ENCODE measurements around the gene SERPINA10. TPM values are rescaled to one million over a fixed set of nuclear protein-coding genes. Genes with fewer than 3 reads are reported as not detected.
"Not testable (repeated sequence)": the region's sequence is repeated elsewhere in the genome, so short reads cannot be mapped to it uniquely, and the experiment has no call there.

SERPINA10 gene
- total RNA-seq, 2 donors from 2014 or later: 0.48 to 0.74 TPM

- intact Hi-C loops (cut with DNase I): no loop called here
- H3K27me3 ChIP-seq: no peaks in the 10 kb centered on the region
- no peak overlapping the region for H3K27ac ChIP-seq
- TF ChIP-seq CTCF (IDR thresholded peaks at IDR 0.05): no peak
- no peaks in the 10 kb centered on the region for H3K4me1 ChIP-seq
- no peaks in the 10 kb centered on the region for H3K9me3 ChIP-seq
- no peak overlapping the region for H3K4me3 ChIP-seq
- H3K36me3 ChIP-seq: no peaks in the 10 kb centered on the region
- H3K9ac ChIP-seq (ENCODE audit: low read depth in 2 of 2, low read length in 2 of 2): no peak overlapping the region
- no peak for DNase-seq
Measured at GRCh38 chr14:94282991-94283723, 9.9 kb downstream of the SERPINA10 start.

GRCh38 chr14:94278731-94279130, 14.3 kb downstream of the SERPINA10 start:
- intact Hi-C loops (cut with DNase I): no loop called here
- no peaks in the 10 kb centered on the region for H3K27me3 ChIP-seq
- H3K27ac ChIP-seq: no peak overlapping the region
- no peaks in the 10 kb centered on the region for H3K9me3 ChIP-seq
- H3K9ac ChIP-seq (ENCODE audit: low read depth in 2 of 2, low read length in 2 of 2): no peak overlapping the region
- H3K36me3 ChIP-seq: no peaks in the 10 kb centered on the region
- no peak for DNase-seq
- no peak overlapping the region for H3K4me3 ChIP-seq
- TF ChIP-seq CTCF (IDR thresholded peaks at IDR 0.05): no peak
- no peaks in the 10 kb centered on the region for H3K4me1 ChIP-seq

- H3K9ac ChIP-seq (ENCODE audit: low read depth in 2 of 2, low read length in 2 of 2); H3K4me3 ChIP-seq; H3K9me3 ChIP-seq; DNase-seq; H3K27me3 ChIP-seq; intact Hi-C loops (cut with DNase I); H3K36me3 ChIP-seq; H3K27ac ChIP-seq; H3K4me1 ChIP-seq: not testable (repeated sequence)
Measured at GRCh38 chr14:94276898-94277561, 16.0 kb downstream of the SERPINA10 start.

GRCh38 chr14:94269156-94269555, 23.9 kb downstream of the SERPINA10 start:
- intact Hi-C loops (cut with DNase I): no loop called here
- no peak for DNase-seq
- Histone ChIP-seq H3K4me3 (no peak overlapping the region), H3K27ac (no peak overlapping the region), H3K4me1 (no peaks in the 10 kb centered on the region), H3K9ac (ENCODE audit: low read depth in 2 of 2, low read length in 2 of 2) (no peak overlapping the region), H3K9me3 (no peaks in the 10 kb centered on the region), H3K27me3 (no peaks in the 10 kb centered on the region), H3K36me3 (no peaks in the 10 kb centered on the region)
- TF ChIP-seq CTCF (IDR thresholded peaks at IDR 0.05): no peak

GRCh38 chr14:94268582-94268981, 24.5 kb downstream of the SERPINA10 start:
- H3K36me3 ChIP-seq; H3K4me1 ChIP-seq; intact Hi-C loops (cut with DNase I); H3K9me3 ChIP-seq; H3K9ac ChIP-seq (ENCODE audit: low read depth in 2 of 2, low read length in 2 of 2); DNase-seq; H3K4me3 ChIP-seq; H3K27ac ChIP-seq; H3K27me3 ChIP-seq: not testable (repeated sequence)

GRCh38 chr14:94267352-94267751, 25.7 kb downstream of the SERPINA10 start:
- no peak for TF ChIP-seq CTCF (IDR thresholded peaks at IDR 0.05)
- H3K4me1 ChIP-seq: no peaks in the 10 kb centered on the region

GRCh38 chr14:94264195-94264594, 28.9 kb downstream of the SERPINA10 start:
- intact Hi-C loops (cut with DNase I); H3K4me1 ChIP-seq; H3K27me3 ChIP-seq; H3K4me3 ChIP-seq; H3K27ac ChIP-seq; DNase-seq; H3K9ac ChIP-seq (ENCODE audit: low read depth in 2 of 2, low read length in 2 of 2); H3K9me3 ChIP-seq; H3K36me3 ChIP-seq: not testable (repeated sequence)

More at GRCh38 chr14:94267352-94267751, 25.7 kb downstream of the SERPINA10 start:
- Histone ChIP-seq H3K36me3 (no peaks in the 10 kb centered on the region), H3K27me3 (no peaks in the 10 kb centered on the region), H3K27ac (no peak overlapping the region), H3K9ac (ENCODE audit: low read depth in 2 of 2, low read length in 2 of 2) (no peak overlapping the region), H3K4me3 (no peak overlapping the region), H3K9me3 (no peaks in the 10 kb centered on the region)
- DNase-seq: no peak
- intact Hi-C loops (cut with DNase I): no loop called here

Data from colonic mucosa (tissue), 4 donors.